22Rv1 (cell line): ENCODE measurements around the gene C7orf33.

ENCODE experiments used
- H3K27ac ChIP-seq: fragments of 450-650 bp; 2 replicates; pipeline ENCODE4 v1.5.1; 2017
- CTCF ChIP-seq: fragments of 450-650 bp; IDR thresholded peaks from 2 replicates; pipeline ENCODE4 v1.5.1; 2017; ENCODE audit warnings: mild to moderate bottlenecking
- ZFX ChIP-seq: fragments of 450-650 bp; IDR thresholded peaks from 2 replicates; pipeline ENCODE4 v1.6.1; 2017; ENCODE audit warnings: antibody characterized with exemption, borderline replicate concordance

Gene C7orf33

GRCh38 chr7:148661471-148661870 lies 70.9 kb downstream of the C7orf33 start:
- H3K27ac ChIP-seq: no peak overlapping the region
- TF ChIP-seq ZFX (no peak), CTCF (no peak)

- TF ChIP-seq CTCF (no peak), ZFX (no peak)
- H3K27ac ChIP-seq: no peak overlapping the region
Observed at GRCh38 chr7:148662646-148663045, 72.1 kb downstream of the C7orf33 start.

- H3K27ac ChIP-seq: no peak overlapping the region
- TF ChIP-seq ZFX: no peak
- TF ChIP-seq CTCF: no peak
Observed at GRCh38 chr7:148664324-148664723, 73.8 kb downstream of the C7orf33 start.

- no peak overlapping the region for H3K27ac ChIP-seq
- no peak for TF ChIP-seq CTCF
- no peak for TF ChIP-seq ZFX
Observed at GRCh38 chr7:148665221-148665620, 74.7 kb downstream of the C7orf33 start.
